Right lobe of liver (tissue), 4 donors: ENCODE data around the gene PDZD2.

Experiments
- POLR2A ChIP-seq: fragments of 450-650 bp; IDR thresholded peaks from one replicate; pipeline ENCODE4 v1.6.1; 2017; ENCODE audit warnings: antibody characterized with exemption, mild to moderate bottlenecking
- TF ChIP-seq, protein P1 (sequence below), 4 donors: fragments of 200-600 bp in 3 of 4; fragments of 450-650 bp in 1 of 4; IDR thresholded peaks; one replicate each; pipeline versions ENCODE4 v1.5.1 to v1.8.0; 2016 to 2022; ENCODE audit warnings: antibody characterized with exemption in 4 of 4, mild to moderate bottlenecking in 2 of 4
- donor health status: DM: no; HTN: no; CAD: no.
- donor health status: DM: no; HTN: no; CAD: no.
- donor health status: DM: no; HTN: yes; CAD: no.

- TF ChIP-seq, protein P1, sequence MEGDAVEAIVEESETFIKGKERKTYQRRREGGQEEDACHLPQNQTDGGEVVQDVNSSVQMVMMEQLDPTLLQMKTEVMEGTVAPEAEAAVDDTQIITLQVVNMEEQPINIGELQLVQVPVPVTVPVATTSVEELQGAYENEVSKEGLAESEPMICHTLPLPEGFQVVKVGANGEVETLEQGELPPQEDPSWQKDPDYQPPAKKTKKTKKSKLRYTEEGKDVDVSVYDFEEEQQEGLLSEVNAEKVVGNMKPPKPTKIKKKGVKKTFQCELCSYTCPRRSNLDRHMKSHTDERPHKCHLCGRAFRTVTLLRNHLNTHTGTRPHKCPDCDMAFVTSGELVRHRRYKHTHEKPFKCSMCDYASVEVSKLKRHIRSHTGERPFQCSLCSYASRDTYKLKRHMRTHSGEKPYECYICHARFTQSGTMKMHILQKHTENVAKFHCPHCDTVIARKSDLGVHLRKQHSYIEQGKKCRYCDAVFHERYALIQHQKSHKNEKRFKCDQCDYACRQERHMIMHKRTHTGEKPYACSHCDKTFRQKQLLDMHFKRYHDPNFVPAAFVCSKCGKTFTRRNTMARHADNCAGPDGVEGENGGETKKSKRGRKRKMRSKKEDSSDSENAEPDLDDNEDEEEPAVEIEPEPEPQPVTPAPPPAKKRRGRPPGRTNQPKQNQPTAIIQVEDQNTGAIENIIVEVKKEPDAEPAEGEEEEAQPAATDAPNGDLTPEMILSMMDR (IDR thresholded peaks at IDR 0.05), result no peak
- no peak for TF ChIP-seq POLR2A
Measured at GRCh38 chr5:32130865-32131264, 491.9 kb downstream of the PDZD2 start.
